ENCODE data around the gene PPP2R5E.

- TF ChIP-seq GATA2 (IDR thresholded peaks at IDR 0.05; ENCODE audit: low read depth, low read length): no peak
- TF ChIP-seq GATA3 (IDR thresholded peaks at IDR 0.05; ENCODE audit: low read depth, low read length): no peak
Measured at GRCh38 chr14:63367742-63368364, 175.3 kb downstream of the PPP2R5E start.
